NCI-H524 treated with DMSO at 0.1 percent for 48 hours (cell line): ENCODE data around the gene NXPH1.

ENCODE experiments used
- DNase-seq: peaks from one replicate; lab custom pipeline; 2025; lab: John Stamatoyannopoulos, UW

The NXPH1 gene

GRCh38 chr7:8433477-8434289 lies at the start of gene NXPH1:
Gene NXPH1 (plus strand): TSS chr7:8433609.
- DNase-seq: no peak

GRCh38 chr7:8384901-8385300 lies 48.5 kb upstream of the NXPH1 start:
- DNase-seq: no peak

GRCh38 chr7:8386926-8387550 lies 46.4 kb upstream of the NXPH1 start:
- DNase-seq: no peak

GRCh38 chr7:8387551-8388256 lies 45.7 kb upstream of the NXPH1 start:
- no peak for DNase-seq

- DNase-seq: no peak
Measured at GRCh38 chr7:8388257-8388625, 45.2 kb upstream of the NXPH1 start.

GRCh38 chr7:8389593-8390261 lies 43.7 kb upstream of the NXPH1 start:
- DNase-seq: no peak

GRCh38 chr7:8390262-8390626 lies 43.2 kb upstream of the NXPH1 start:
- no peak for DNase-seq

- no peak for DNase-seq
Measured at GRCh38 chr7:8391353-8392062, 41.9 kb upstream of the NXPH1 start.

GRCh38 chr7:8396294-8396693 lies 37.1 kb upstream of the NXPH1 start:
- DNase-seq: no peak

GRCh38 chr7:8408871-8409270 lies 24.5 kb upstream of the NXPH1 start:
- no peak for DNase-seq

GRCh38 chr7:8411103-8411502 lies 22.3 kb upstream of the NXPH1 start:
- no peak for DNase-seq

GRCh38 chr7:8413600-8413999 lies 19.8 kb upstream of the NXPH1 start:
- DNase-seq: no peak

- DNase-seq: no peak
Measured at GRCh38 chr7:8418629-8419245, 14.7 kb upstream of the NXPH1 start.

- DNase-seq: no peak
Measured at GRCh38 chr7:8422177-8422576, 11.2 kb upstream of the NXPH1 start.

GRCh38 chr7:8423057-8423456 lies 10.4 kb upstream of the NXPH1 start:
- DNase-seq: no peak

- DNase-seq: no peak
Measured at GRCh38 chr7:8425223-8425622, 8.2 kb upstream of the NXPH1 start.

GRCh38 chr7:8430643-8431042 lies 2.8 kb upstream of the NXPH1 start:
- no peak for DNase-seq

- DNase-seq: no peak
Measured at GRCh38 chr7:8434290-8435002, 1.0 kb downstream of the NXPH1 start.

GRCh38 chr7:8435095-8435494 lies 1.7 kb downstream of the NXPH1 start:
- DNase-seq: no peak

GRCh38 chr7:8435590-8436545 lies 2.5 kb downstream of the NXPH1 start:
- no peak for DNase-seq
